Measurements from ENCODE around the gene LRRC38. TPM values are rescaled to one million over a fixed set of nuclear protein-coding genes. Genes with fewer than 3 reads are reported as not detected.

Gene LRRC38
- total RNA-seq, 1 experiment from 2014 or later: not detected

DNA sequence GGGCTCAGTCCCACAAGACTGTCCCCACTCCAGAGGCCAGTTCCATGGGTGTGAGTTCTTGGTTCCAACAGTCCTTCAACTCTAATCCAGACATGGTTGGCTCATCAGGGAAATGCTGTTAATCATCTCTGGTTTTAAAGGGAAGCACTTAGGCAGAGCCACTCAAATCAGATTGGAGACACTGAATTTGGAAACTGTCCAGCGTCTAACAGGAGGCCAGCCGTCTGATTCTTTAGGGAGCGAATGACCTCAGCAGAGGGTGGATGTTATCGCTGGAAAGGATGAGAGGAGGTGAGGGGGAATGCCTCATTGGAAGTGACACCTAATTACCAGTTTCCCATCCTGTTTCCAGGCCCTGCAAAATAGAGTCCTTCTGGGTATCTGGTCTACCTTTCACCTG is 22.8 kb upstream of the LRRC38 start:
- Mint-ChIP-seq H3K4me1 (ENCODE audit: insufficient read depth, unreplicated experiment) (peaks cover 6% of the 10 kb centered on the region), H3K4me3 (ENCODE audit: unreplicated experiment) (no peak overlapping the region), H3K27me3 (ENCODE audit: insufficient read depth, unreplicated experiment) (no peaks in the 10 kb centered on the region), H3K9me3 (ENCODE audit: unreplicated experiment) (no peaks in the 10 kb centered on the region), H3K36me3 (ENCODE audit: insufficient read depth, unreplicated experiment) (no peaks in the 10 kb centered on the region), H3K27ac (ENCODE audit: low read depth, unreplicated experiment) (no peak overlapping the region)
- no peak for TF ChIP-seq CTCF (IDR thresholded peaks at IDR 0.05; ENCODE audit: unreplicated experiment)
- no peak for DNase-seq (ENCODE audit: unreplicated experiment)
- no TSS peak for BruUV-seq (replicated peaks)
- POLR2A ChIA-PET: interaction anchor here (0.5 kb wide), 1 partner anchor 91 kb away, joined by 4 read pairs; no protein-coding TSS in a partner anchor
- CTCF ChIA-PET: no interaction called here
- intact Hi-C loops (cut with micrococcal nuclease): no loop called here

- CTCF ChIA-PET: no interaction called here
These were observed 21.4 kb upstream of the LRRC38 start for GRCh38 chr1:13535227-13535626.

GRCh38 chr1:13528320-13528719 is 14.5 kb upstream of the LRRC38 start:
- Mint-ChIP-seq H3K27ac (ENCODE audit: low read depth, unreplicated experiment) (no peak overlapping the region), H3K4me3 (ENCODE audit: unreplicated experiment) (no peak overlapping the region), H3K4me1 (ENCODE audit: insufficient read depth, unreplicated experiment) (no peaks in the 10 kb centered on the region), H3K27me3 (ENCODE audit: insufficient read depth, unreplicated experiment) (no peaks in the 10 kb centered on the region), H3K36me3 (ENCODE audit: insufficient read depth, unreplicated experiment) (no peaks in the 10 kb centered on the region), H3K9me3 (ENCODE audit: unreplicated experiment) (no peaks in the 10 kb centered on the region)
- DNase-seq (ENCODE audit: unreplicated experiment): no peak
- ChIA-PET CTCF (no interaction called here), POLR2A (no interaction called here)
- BruUV-seq (replicated peaks): no TSS peak
- intact Hi-C loops (cut with micrococcal nuclease): no loop called here
- no peak for TF ChIP-seq CTCF (IDR thresholded peaks at IDR 0.05; ENCODE audit: unreplicated experiment)

More at GRCh38 chr1:13535227-13535626, 21.4 kb upstream of the LRRC38 start:
- POLR2A ChIA-PET: no interaction called here
- H3K36me3 Mint-ChIP-seq (ENCODE audit: insufficient read depth, unreplicated experiment): no peaks in the 10 kb centered on the region
- no peak for DNase-seq (ENCODE audit: unreplicated experiment)
- TF ChIP-seq CTCF (IDR thresholded peaks at IDR 0.05; ENCODE audit: unreplicated experiment): no peak
- no peaks in the 10 kb centered on the region for H3K27me3 Mint-ChIP-seq (ENCODE audit: insufficient read depth, unreplicated experiment)
- H3K9me3 Mint-ChIP-seq (ENCODE audit: unreplicated experiment): no peaks in the 10 kb centered on the region
- no peak overlapping the region for H3K4me3 Mint-ChIP-seq (ENCODE audit: unreplicated experiment)
- BruUV-seq (replicated peaks): no TSS peak
- intact Hi-C loops (cut with micrococcal nuclease): no loop called here
- H3K27ac Mint-ChIP-seq (ENCODE audit: low read depth, unreplicated experiment): no peak overlapping the region
- no peaks in the 10 kb centered on the region for H3K4me1 Mint-ChIP-seq (ENCODE audit: insufficient read depth, unreplicated experiment)

DNA sequence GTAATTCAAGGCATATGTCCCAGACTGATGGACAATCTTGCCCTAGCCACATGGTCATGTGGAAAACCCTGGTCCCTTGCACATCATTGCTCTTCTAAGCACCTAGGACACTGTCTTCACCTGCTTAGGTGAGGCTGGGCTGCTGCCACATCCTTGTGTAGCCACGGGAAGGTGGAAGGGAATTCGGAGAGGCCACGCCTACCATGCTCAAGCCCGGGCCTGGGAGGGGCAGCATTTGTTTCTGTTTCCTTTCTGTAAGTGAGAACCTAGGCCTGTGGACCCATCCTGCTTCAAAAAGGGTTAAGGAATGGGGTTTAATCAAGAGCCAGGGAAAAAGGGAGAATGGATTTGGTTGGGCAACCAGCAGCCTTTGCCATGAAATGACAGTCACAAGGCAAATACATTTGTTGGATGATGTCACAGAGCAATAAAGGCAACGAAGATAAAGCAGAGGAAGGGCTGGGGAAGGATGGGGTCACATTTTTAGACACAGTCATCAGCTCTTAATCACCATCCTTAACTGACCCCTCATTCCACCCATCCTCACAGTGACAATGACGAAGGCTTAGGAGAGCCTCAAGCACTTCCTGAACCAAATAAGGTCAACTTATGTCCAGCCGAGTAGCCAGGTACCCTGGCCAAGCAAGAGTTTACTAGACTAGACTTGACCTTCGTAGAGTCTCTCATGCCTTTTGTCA is 10.1 kb upstream of the LRRC38 start:
- intact Hi-C loops (cut with micrococcal nuclease): no loop called here
- H3K4me3 Mint-ChIP-seq (ENCODE audit: unreplicated experiment): no peak overlapping the region

More for the DNA sequence above, 10.1 kb upstream of the LRRC38 start:
- peaks cover 16% of the 10 kb centered on the region for H3K27me3 Mint-ChIP-seq (ENCODE audit: insufficient read depth, unreplicated experiment)
- no peak for TF ChIP-seq CTCF (IDR thresholded peaks at IDR 0.05; ENCODE audit: unreplicated experiment)
- POLR2A ChIA-PET: interaction anchor here (0.7 kb wide), 2 partner anchors 38 to 116 kb away, joined by 3 read pairs; no protein-coding TSS in a partner anchor
- H3K36me3 Mint-ChIP-seq (ENCODE audit: insufficient read depth, unreplicated experiment): no peaks in the 10 kb centered on the region
- H3K27ac Mint-ChIP-seq (ENCODE audit: low read depth, unreplicated experiment): no peak overlapping the region
- CTCF ChIA-PET: no interaction called here
- no peaks in the 10 kb centered on the region for H3K4me1 Mint-ChIP-seq (ENCODE audit: insufficient read depth, unreplicated experiment)
- BruUV-seq (replicated peaks): no TSS peak
- H3K9me3 Mint-ChIP-seq (ENCODE audit: unreplicated experiment): peaks cover 7% of the 10 kb centered on the region
- no peak for DNase-seq (ENCODE audit: unreplicated experiment)
